ENCODE measurements around the gene MRPL18. TPM values are rescaled to one million over a fixed set of nuclear protein-coding genes. Genes with fewer than 3 reads are reported as not detected.

The MRPL18 gene
- total and polyA plus RNA-seq, 2 donors (not counting 1 experiment from before 2014, with no cell fraction given): 80.4 to 87.1 TPM

DNA sequence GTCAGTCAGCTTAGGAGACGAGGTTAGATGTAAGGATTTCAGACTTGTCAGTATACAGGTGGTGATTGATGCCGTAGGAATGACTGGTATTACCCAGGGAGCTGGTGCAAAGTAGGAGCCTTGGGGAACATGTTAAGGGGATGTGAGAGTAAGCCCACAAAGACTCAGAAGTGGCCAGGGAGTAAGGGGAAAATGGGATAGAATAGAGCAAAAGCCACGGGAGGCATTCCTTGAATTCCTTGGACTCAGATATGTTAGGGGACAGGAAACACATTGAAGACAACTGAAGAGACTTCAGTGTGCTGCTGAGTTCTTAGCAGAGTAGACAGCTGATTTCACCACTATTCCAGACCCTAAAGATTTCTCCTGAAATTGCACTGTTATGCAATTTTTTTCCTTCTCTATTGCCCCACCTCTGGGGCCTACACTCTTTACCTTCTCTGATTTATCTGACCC lies 29.6 kb upstream of the MRPL18 start:
- Histone ChIP-seq H3K9ac (ENCODE audit: insufficient read depth, low read length) (no peak overlapping the region), H3K79me2 (ENCODE audit: control insufficient read depth, insufficient read depth, low read length) (peaks cover 9% of the 10 kb centered on the region), H3K4me3 (replicated peaks in 1 of 4; ENCODE audit: control extremely low read depth in 1 of 4, insufficient read depth in 1 of 4, low read depth in 3 of 4, low read length in 4 of 4) (peak overlapping the region; percentile 44 to 83 (median 60))

DNA sequence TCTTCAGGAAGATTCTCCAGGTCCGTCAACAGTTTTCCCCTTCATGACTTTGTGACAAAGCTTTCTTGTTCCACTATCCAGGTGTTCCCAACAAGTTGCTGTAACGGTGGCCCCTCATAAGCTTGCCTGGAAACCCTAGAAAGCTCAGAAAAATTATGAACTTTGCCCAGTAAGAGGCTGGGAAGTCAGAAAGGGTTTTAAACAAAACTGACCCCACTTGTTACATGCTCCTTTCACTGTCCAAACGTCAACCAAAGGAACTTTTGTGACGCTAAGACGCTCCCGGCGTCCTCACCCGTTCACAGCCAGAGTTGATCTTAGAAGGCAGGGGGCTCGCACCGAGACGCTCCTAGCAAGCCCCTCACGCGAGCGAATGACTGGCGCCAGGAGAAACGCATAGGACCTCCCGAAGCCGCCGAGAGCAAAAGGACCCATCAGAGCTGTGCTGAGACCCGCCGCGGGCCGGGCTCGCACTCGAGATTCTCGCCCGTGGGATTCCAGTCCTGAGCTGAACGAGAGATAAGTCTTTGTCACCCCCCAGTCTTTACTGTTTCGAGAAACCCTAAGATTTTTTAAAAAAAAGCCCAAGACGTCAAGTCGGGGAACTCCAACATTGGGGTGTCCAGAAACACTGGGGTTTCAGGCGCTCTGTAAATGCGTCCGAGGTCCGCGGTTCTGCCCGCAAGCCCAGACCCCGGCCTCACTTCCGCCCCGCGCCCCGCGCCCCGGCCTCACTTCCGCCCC lies 29.0 kb upstream of the MRPL18 start:
- peak overlapping the region; percentile 70 for H3K9ac ChIP-seq (ENCODE audit: insufficient read depth, low read length)
- peak overlapping the region; percentile 90 for H3K4me2 ChIP-seq (ENCODE audit: extremely low read depth, insufficient read depth, low read length)
- peak overlapping the region; percentile 89 for H3K27ac ChIP-seq (ENCODE audit: insufficient read depth, low read length)
- peak; percentile 13 to 20 for DNase-seq (ENCODE audit: low read depth in 2 of 2)
- peak overlapping the region; percentile 44 to 83 (median 60) for H3K4me3 ChIP-seq (replicated peaks in 1 of 4; ENCODE audit: control extremely low read depth in 1 of 4, insufficient read depth in 1 of 4, low read depth in 3 of 4, low read length in 4 of 4)
- peaks cover 24% of the 10 kb centered on the region for H3K4me1 ChIP-seq (ENCODE audit: control insufficient read depth, extremely low read depth, insufficient read depth, low read length)
- no peaks in the 10 kb centered on the region for H4K20me1 ChIP-seq (ENCODE audit: control insufficient read depth, extremely low read depth, insufficient read depth, low read length)
- peaks cover 8% of the 10 kb centered on the region for H3K79me2 ChIP-seq (ENCODE audit: control insufficient read depth, insufficient read depth, low read length)
- peaks cover 8% of the 10 kb centered on the region for H3K36me3 ChIP-seq (ENCODE audit: control insufficient read depth, insufficient read depth, low read length)
- TF ChIP-seq EZH2 (IDR thresholded peaks at IDR 0.05; ENCODE audit: low read length, missing control alignments) (no peak), CTCF (conservative IDR thresholded peaks at IDR 0.05 in 1 of 2, IDR thresholded peaks at IDR 0.05 in 1 of 2; ENCODE audit: low read depth in 1 of 2, low read length in 2 of 2) (no peak)
- no peaks in the 10 kb centered on the region for H3K9me3 ChIP-seq (ENCODE audit: control insufficient read depth, insufficient read depth, low read depth, low read length)
- H2AFZ ChIP-seq (ENCODE audit: low read length): peak overlapping the region; percentile 29
- H3K27me3 ChIP-seq (ENCODE audit: control insufficient read depth, insufficient read depth, low read length): no peaks in the 10 kb centered on the region

More for the DNA sequence above, 29.6 kb upstream of the MRPL18 start:
- Histone ChIP-seq H4K20me1 (ENCODE audit: control insufficient read depth, extremely low read depth, insufficient read depth, low read length) (no peaks in the 10 kb centered on the region), H3K4me1 (ENCODE audit: control insufficient read depth, extremely low read depth, insufficient read depth, low read length) (peaks cover 24% of the 10 kb centered on the region), H3K27me3 (ENCODE audit: control insufficient read depth, insufficient read depth, low read length) (no peaks in the 10 kb centered on the region), H3K9me3 (ENCODE audit: control insufficient read depth, insufficient read depth, low read depth, low read length) (no peaks in the 10 kb centered on the region), H3K27ac (ENCODE audit: insufficient read depth, low read length) (peak overlapping the region; percentile 89), H3K36me3 (ENCODE audit: control insufficient read depth, insufficient read depth, low read length) (peaks cover 10% of the 10 kb centered on the region), H2AFZ (ENCODE audit: low read length) (no peak overlapping the region), H3K4me2 (ENCODE audit: extremely low read depth, insufficient read depth, low read length) (peak overlapping the region; percentile 90)
- DNase-seq (ENCODE audit: low read depth in 2 of 2): peak; percentile 31 to 87
- TF ChIP-seq CTCF (conservative IDR thresholded peaks at IDR 0.05 in 1 of 2, IDR thresholded peaks at IDR 0.05 in 1 of 2; ENCODE audit: low read depth in 1 of 2, low read length in 2 of 2) (no peak), EZH2 (IDR thresholded peaks at IDR 0.05; ENCODE audit: low read length, missing control alignments) (no peak)

- Histone ChIP-seq H3K4me2 (ENCODE audit: extremely low read depth, insufficient read depth, low read length) (peak within 1 kb of the TSS; percentile 90), H3K4me3 (replicated peaks in 1 of 4; ENCODE audit: control extremely low read depth in 1 of 4, insufficient read depth in 1 of 4, low read depth in 3 of 4, low read length in 4 of 4) (peak within 1 kb of the TSS; percentile 52 to 83 (median 74)), H3K9ac (ENCODE audit: insufficient read depth, low read length) (peak within 1 kb of the TSS; percentile 90), H3K27me3 (ENCODE audit: control insufficient read depth, insufficient read depth, low read length) (no peaks in the 10 kb centered on the region), H3K9me3 (ENCODE audit: control insufficient read depth, insufficient read depth, low read depth, low read length) (no peaks in the 10 kb centered on the region), H4K20me1 (ENCODE audit: control insufficient read depth, extremely low read depth, insufficient read depth, low read length) (no peaks in the 10 kb centered on the region), H2AFZ (ENCODE audit: low read length) (peak within 1 kb of the TSS; percentile 86), H3K4me1 (ENCODE audit: control insufficient read depth, extremely low read depth, insufficient read depth, low read length) (peaks cover 24% of the 10 kb centered on the region), H3K79me2 (ENCODE audit: control insufficient read depth, insufficient read depth, low read length) (peaks cover 8% of the 10 kb centered on the region), H3K27ac (ENCODE audit: insufficient read depth, low read length) (peak within 1 kb of the TSS; percentile 91), H3K36me3 (ENCODE audit: control insufficient read depth, insufficient read depth, low read length) (peaks cover 6% of the 10 kb centered on the region)
- DNase-seq (ENCODE audit: low read depth in 2 of 2): peak; percentile 94
- no peak for TF ChIP-seq EZH2 (IDR thresholded peaks at IDR 0.05; ENCODE audit: low read length, missing control alignments)
- TF ChIP-seq CTCF (conservative IDR thresholded peaks at IDR 0.05 in 1 of 2, IDR thresholded peaks at IDR 0.05 in 1 of 2; ENCODE audit: low read depth in 1 of 2, low read length in 2 of 2): no peak
Observed at GRCh38 chr6:159761873-159762680, 28.2 kb upstream of the MRPL18 start, which contains the start of gene ACAT2. Gene ACAT2 (plus strand): TSS chr6:159762045. CDS start chr6:159762088, 43 bp downstream.

Measured in fibroblast of lung (primary cell).